Measurements from ENCODE around the gene KCNK10.

Gene KCNK10

GRCh38 chr14:88168498-88169165 is 154.4 kb downstream of the KCNK10 start:
- TF ChIP-seq, protein P1, sequence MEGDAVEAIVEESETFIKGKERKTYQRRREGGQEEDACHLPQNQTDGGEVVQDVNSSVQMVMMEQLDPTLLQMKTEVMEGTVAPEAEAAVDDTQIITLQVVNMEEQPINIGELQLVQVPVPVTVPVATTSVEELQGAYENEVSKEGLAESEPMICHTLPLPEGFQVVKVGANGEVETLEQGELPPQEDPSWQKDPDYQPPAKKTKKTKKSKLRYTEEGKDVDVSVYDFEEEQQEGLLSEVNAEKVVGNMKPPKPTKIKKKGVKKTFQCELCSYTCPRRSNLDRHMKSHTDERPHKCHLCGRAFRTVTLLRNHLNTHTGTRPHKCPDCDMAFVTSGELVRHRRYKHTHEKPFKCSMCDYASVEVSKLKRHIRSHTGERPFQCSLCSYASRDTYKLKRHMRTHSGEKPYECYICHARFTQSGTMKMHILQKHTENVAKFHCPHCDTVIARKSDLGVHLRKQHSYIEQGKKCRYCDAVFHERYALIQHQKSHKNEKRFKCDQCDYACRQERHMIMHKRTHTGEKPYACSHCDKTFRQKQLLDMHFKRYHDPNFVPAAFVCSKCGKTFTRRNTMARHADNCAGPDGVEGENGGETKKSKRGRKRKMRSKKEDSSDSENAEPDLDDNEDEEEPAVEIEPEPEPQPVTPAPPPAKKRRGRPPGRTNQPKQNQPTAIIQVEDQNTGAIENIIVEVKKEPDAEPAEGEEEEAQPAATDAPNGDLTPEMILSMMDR (IDR thresholded peaks at IDR 0.05): peak; percentile 64

GRCh38 chr14:88168025-88168424 is 155.0 kb downstream of the KCNK10 start:
- TF ChIP-seq, protein P1 (IDR thresholded peaks at IDR 0.05): no peak

- TF ChIP-seq, protein P1 (IDR thresholded peaks at IDR 0.05): no peak
Measured at GRCh38 chr14:88166616-88167015, 156.5 kb downstream of the KCNK10 start.

- TF ChIP-seq, protein P1 (IDR thresholded peaks at IDR 0.05): no peak
Measured at GRCh38 chr14:88164906-88165534, 158.0 kb downstream of the KCNK10 start.

- TF ChIP-seq, protein P1 (IDR thresholded peaks at IDR 0.05): no peak
Measured at GRCh38 chr14:88163731-88164255, 159.3 kb downstream of the KCNK10 start.

- TF ChIP-seq, protein P1 (IDR thresholded peaks at IDR 0.05): no peak
Measured at GRCh38 chr14:88156127-88156526, 166.9 kb downstream of the KCNK10 start.

GRCh38 chr14:88154926-88155325 is 168.1 kb downstream of the KCNK10 start:
- TF ChIP-seq, protein P1 (IDR thresholded peaks at IDR 0.05): no peak
